Keratinocyte (primary cell): ENCODE measurements around the gene ZNF891. TPM values are rescaled to one million over a fixed set of nuclear protein-coding genes. Genes with fewer than 3 reads are reported as not detected.

Experiments
- DNase-seq: peaks from one replicate; pipeline ENCODE4 v3.0.0-alpha.2; 2011; ENCODE audit warnings: low read depth, missing footprints, low spot score
- FAIRE-seq: peaks from 2 replicates; lab custom pipeline; 2011; peaks lifted over from hg19 to GRCh38; lab: Jason Lieb, UNC
- H2AFZ ChIP-seq: 2 replicates; pipeline ENCODE4 v1.6.0; 2012; ENCODE audit warnings: low read length, control low read depth, inconsistent platforms; ENCODE audit not compliant: control insufficient read depth
- H3K27ac ChIP-seq: 2 replicates; pipeline ENCODE4 v1.5.1; 2011; ENCODE audit warnings: low read length; ENCODE audit not compliant: control insufficient read depth, insufficient read depth
- H3K27me3 ChIP-seq: 3 replicates; pipeline ENCODE4 v1.6.0; 2011; ENCODE audit warnings: low read length; ENCODE audit not compliant: control insufficient read depth, insufficient read depth; ENCODE audit errors: extremely low read depth
- H3K36me3 ChIP-seq, 2 experiments: 2 replicates in 1 of 2; 3 replicates in 1 of 2; pipeline ENCODE4 v1.5.1; 2011; ENCODE audit warnings: low read length in 2 of 2, mild to moderate bottlenecking in 1 of 2; ENCODE audit not compliant: control insufficient read depth in 2 of 2, insufficient read depth in 2 of 2; ENCODE audit errors: extremely low read depth in 1 of 2
- H3K4me1 ChIP-seq: 3 replicates; pipeline ENCODE4 v1.5.1; 2011; ENCODE audit warnings: low read length; ENCODE audit not compliant: control insufficient read depth, insufficient read depth; ENCODE audit errors: extremely low read depth
- H3K4me2 ChIP-seq: 3 replicates; pipeline ENCODE4 v1.6.0; 2011; ENCODE audit warnings: low read depth, low read length; ENCODE audit not compliant: control insufficient read depth, insufficient read depth; ENCODE audit errors: extremely low read depth
- H3K4me3 ChIP-seq, 3 experiments: fragments of 200-600 bp in 1 of 3; sonication (generic) in 1 of 3; 2 replicates in 2 of 3; 3 replicates in 1 of 3; pipeline ENCODE4 v1.5.1; 2011 to 2016; ENCODE audit warnings: low read length in 3 of 3, mild to moderate bottlenecking in 3 of 3, control low read depth in 2 of 3, inconsistent platforms in 1 of 3, low read depth in 1 of 3, mixed read lengths in 1 of 3, mixed run types in 1 of 3, moderate library complexity in 1 of 3; ENCODE audit not compliant: control insufficient read depth in 2 of 3, insufficient read depth in 2 of 3; ENCODE audit errors: extremely low read depth in 1 of 3
- H3K79me2 ChIP-seq: 2 replicates; pipeline ENCODE4 v1.6.0; 2012; ENCODE audit warnings: low read length; ENCODE audit not compliant: control insufficient read depth, insufficient read depth
- H3K9ac ChIP-seq: 3 replicates; pipeline ENCODE4 v1.6.0; 2011; ENCODE audit warnings: low read length; ENCODE audit not compliant: control insufficient read depth, insufficient read depth; ENCODE audit errors: extremely low read depth
- H3K9me1 ChIP-seq: 3 replicates; pipeline ENCODE4 v1.6.0; 2011; ENCODE audit warnings: low read length; ENCODE audit not compliant: control insufficient read depth, insufficient read depth; ENCODE audit errors: extremely low read depth
- H3K9me3 ChIP-seq: 2 replicates; pipeline ENCODE4 v1.5.1; 2012; ENCODE audit warnings: low read depth, low read length; ENCODE audit not compliant: control insufficient read depth
- H4K20me1 ChIP-seq: 3 replicates; pipeline ENCODE4 v1.6.0; 2011; ENCODE audit warnings: low read length; ENCODE audit not compliant: control insufficient read depth, insufficient read depth; ENCODE audit errors: extremely low read depth
- CTCF ChIP-seq, 3 experiments: IDR thresholded peaks in 1 of 3; conservative IDR thresholded peaks in 1 of 3; optimal IDR thresholded peaks in 1 of 3; 2 replicates in 2 of 3; 3 replicates in 1 of 3; pipeline versions ENCODE3 to v1.5.1; 2011; ENCODE audit warnings: low read length in 3 of 3, mild to moderate bottlenecking in 3 of 3, moderate library complexity in 2 of 3, control low read depth in 1 of 3, inconsistent platforms in 1 of 3; ENCODE audit not compliant: insufficient read depth in 2 of 3; ENCODE audit errors: extremely low read depth in 1 of 3
- EZH2 ChIP-seq: IDR thresholded peaks from one replicate; pipeline ENCODE4 v1.6.1; 2012; ENCODE audit warnings: inconsistent platforms, mild to moderate bottlenecking, low read length, moderate library complexity
- dilution Hi-C: fragments of 300-500 bp; cut with MboI; formaldehyde crosslinking; loops from one replicate; pipeline ENCODE4 v1.7.0; 2020; ENCODE audit warnings: low sequenced_read_pairs; ENCODE audit not compliant: extremely low pct_ligation_motif_present
- polyA plus RNA-seq, 5 experiments: library from polyadenylated mRNA; depleted of rRNA in 3 of 5; stranded (reverse) in 3 of 5; stranded (forward) in 1 of 5; unstranded in 1 of 5; fragments of >200 nt; gene quantifications; 1 replicate in 1 of 5; 2 replicates in 3 of 5; 3 replicates in 1 of 5; pipeline versions ENCODE4 v1.2.1 to v1.2.3, GENCODE V29; 2011 to 2012; ENCODE audit warnings: missing spikeins in 2 of 5, low read depth in 1 of 5, low replicate concordance in 1 of 5

Gene ZNF891
- polyA plus RNA-seq, 1 donor (not counting 4 experiments of a cell fraction or from before 2014, with no cell fraction given): 0.79 TPM

- no peak overlapping the region for H3K9ac ChIP-seq
- no peaks in the 10 kb centered on the region for H3K9me1 ChIP-seq
- H3K4me1 ChIP-seq: no peaks in the 10 kb centered on the region
- peaks cover 12 to 17% of the 10 kb centered on the region in 2 experiments for H3K36me3 ChIP-seq
- no peaks in the 10 kb centered on the region for H3K27me3 ChIP-seq
- H4K20me1 ChIP-seq: no peaks in the 10 kb centered on the region
- H3K9me3 ChIP-seq: peaks cover 49% of the 10 kb centered on the region
- no peak overlapping the region for H2AFZ ChIP-seq
- H3K4me3 ChIP-seq: no peak overlapping the region
- no peak for DNase-seq
- no peak overlapping the region for H3K27ac ChIP-seq
- H3K4me2 ChIP-seq: no peak overlapping the region
- no peak for FAIRE-seq
- no peaks in the 10 kb centered on the region for H3K79me2 ChIP-seq
- dilution Hi-C loops: no loop called here
- TF ChIP-seq EZH2: no peak
- no peak for TF ChIP-seq CTCF (optimal IDR thresholded peaks at IDR 0.05 in 1 of 3, IDR thresholded peaks at IDR 0.05 in 1 of 3, conservative IDR thresholded peaks at IDR 0.05 in 1 of 3; ENCODE audit: extremely low read depth in 1 of 3, insufficient read depth in 2 of 3, low read length in 3 of 3)
These were observed 24.5 kb downstream of the ZNF891 start for GRCh38 chr12:133105620-133106019.

GRCh38 chr12:133083345-133083744 lies 46.7 kb downstream of the ZNF891 start:
- Histone ChIP-seq H3K4me1 (peaks cover 10% of the 10 kb centered on the region), H3K9me3 (peaks cover 10% of the 10 kb centered on the region), H3K27ac (no peak overlapping the region), H3K79me2 (peaks cover 19% of the 10 kb centered on the region), H4K20me1 (no peaks in the 10 kb centered on the region), H3K4me2 (no peak overlapping the region), H2AFZ (no peak overlapping the region), H3K36me3 (peaks cover 13 to 22% of the 10 kb centered on the region in 2 experiments), H3K9me1 (no peaks in the 10 kb centered on the region), H3K9ac (no peak overlapping the region), H3K4me3 (no peak overlapping the region), H3K27me3 (no peaks in the 10 kb centered on the region)
- no peak for TF ChIP-seq EZH2
- TF ChIP-seq CTCF (optimal IDR thresholded peaks at IDR 0.05 in 1 of 3, IDR thresholded peaks at IDR 0.05 in 1 of 3, conservative IDR thresholded peaks at IDR 0.05 in 1 of 3; ENCODE audit: extremely low read depth in 1 of 3, insufficient read depth in 2 of 3, low read length in 3 of 3): no peak
- DNase-seq (no peak), FAIRE-seq (no peak)
- dilution Hi-C loops: no loop called here
